Measurements from ENCODE around the gene NELFB.

NELFB gene

GRCh38 chr9:137276473-137277328, 21.6 kb downstream of the NELFB start:
- TF ChIP-seq CTCF (IDR thresholded peaks at IDR 0.05), result no peak

DNA sequence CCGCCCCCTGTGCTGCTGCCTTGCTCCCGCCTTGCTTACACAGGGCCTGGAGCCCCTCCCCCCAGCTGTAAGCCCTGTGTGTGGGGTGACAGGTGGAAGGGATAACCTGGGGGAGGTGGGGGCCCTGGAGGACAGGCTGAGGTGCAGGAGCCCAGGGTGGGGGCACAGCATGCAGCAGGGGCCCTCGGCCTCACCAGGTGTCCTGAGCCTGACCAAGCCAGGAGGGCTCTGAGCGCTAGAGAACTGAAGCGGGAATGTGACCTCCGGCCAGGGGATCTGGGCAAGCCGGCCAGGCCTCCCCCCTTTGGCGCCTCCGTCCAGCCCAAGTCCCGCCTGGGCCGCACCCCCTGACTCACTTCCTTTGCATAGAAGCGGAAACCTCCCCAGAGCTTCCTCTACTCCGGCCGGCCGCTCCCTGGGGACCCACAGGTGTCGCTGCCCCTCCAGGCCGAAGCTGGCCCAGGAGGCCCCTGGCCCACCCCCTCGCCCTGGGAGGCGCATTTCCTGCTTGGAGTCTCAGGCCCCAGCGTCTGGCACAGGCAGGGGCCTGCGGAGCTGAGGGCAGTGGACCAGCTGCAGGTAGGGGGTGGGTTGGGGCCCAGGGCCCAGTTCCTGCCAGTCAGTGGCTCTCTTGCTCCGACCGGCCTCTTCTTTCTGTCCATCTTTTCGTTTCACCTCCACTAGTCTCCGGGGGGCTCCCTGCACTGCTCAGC, 22.4 kb downstream of the NELFB start, which contains the start of gene TOR4A:
Gene TOR4A, plus strand, starts transcription at position 398 of the 713 bp plus-strand sequence. CDS start 964 bp downstream, outside the sequence.
- TF ChIP-seq CTCF (IDR thresholded peaks at IDR 0.05), result no peak

GRCh38 chr9:137278061-137278701, 23.1 kb downstream of the NELFB start:
- TF ChIP-seq CTCF (IDR thresholded peaks at IDR 0.05), result no peak

DNA sequence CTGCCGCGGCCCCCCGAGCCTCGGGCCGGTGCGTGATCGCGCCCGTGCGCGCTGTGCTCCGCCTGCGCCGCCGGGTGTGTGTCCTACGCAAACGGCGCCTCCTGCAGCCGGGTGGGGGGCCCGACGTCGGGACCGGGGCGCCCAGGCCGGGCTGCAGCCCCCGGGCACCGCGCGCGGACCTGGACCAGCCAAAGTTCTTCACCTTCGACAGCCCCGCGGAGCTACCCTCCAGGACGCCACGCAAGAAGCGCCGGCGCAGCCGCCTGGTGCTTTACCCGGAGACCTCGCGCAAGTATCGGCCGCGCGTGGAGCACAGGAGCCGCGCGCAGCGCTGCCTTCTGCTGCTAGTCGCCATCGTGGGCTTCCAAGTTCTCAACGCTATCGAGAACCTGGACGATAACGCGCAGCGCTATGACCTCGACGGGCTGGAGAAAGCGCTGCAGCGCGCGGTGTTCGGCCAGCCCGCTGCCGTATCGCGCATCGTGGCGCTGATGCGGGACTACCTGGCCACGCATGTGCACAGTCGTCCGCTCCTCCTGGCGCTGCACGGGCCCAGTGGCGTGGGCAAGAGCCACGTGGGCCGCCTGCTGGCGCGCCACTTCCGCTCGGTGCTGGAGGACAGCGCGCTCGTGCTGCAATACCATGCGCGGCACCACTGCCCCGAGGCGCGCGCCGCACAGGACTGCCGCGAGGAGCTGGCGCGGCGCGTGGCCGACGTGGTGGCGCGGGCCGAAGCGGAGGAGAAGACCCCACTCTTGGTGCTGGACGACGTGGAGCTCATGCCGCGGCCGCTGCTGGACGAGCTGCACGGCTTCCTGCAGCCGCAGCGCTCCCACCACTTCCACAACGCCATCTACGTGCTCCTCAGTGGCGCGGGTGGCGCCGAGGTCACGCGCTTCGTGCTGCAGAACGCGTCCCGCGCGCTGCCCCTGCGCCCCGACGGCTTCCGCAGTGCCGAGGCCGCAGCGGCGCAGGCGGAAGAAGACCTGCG, 23.9 kb downstream of the NELFB start:
- TF ChIP-seq CTCF (IDR thresholded peaks at IDR 0.05), result no peak

- no peak for TF ChIP-seq CTCF (IDR thresholded peaks at IDR 0.05)
Observed at GRCh38 chr9:137279741-137280473, 24.8 kb downstream of the NELFB start.

GRCh38 chr9:137280474-137281344, 25.6 kb downstream of the NELFB start:
- TF ChIP-seq CTCF (IDR thresholded peaks at IDR 0.05), result no peak
